ENCODE measurements around the gene GRHL3.

- no peak for TF ChIP-seq POLR2A (IDR thresholded peaks at IDR 0.05; ENCODE audit: low read depth, low read length)
- TF ChIP-seq POLR2AphosphoS5 (IDR thresholded peaks at IDR 0.05; ENCODE audit: low read depth, low read length): no peak
These were observed 32.9 kb downstream of the GRHL3 start for GRCh38 chr1:24351918-24352627.

Data from GM12892 (cell line).